HFFc6 (cell line): ENCODE data around the gene FHOD3. TPM values are rescaled to one million over a fixed set of nuclear protein-coding genes. Genes with fewer than 3 reads are reported as not detected.

ENCODE experiments used
- DNase-seq: peaks from one replicate; pipeline ENCODE4 v3.0.0-alpha.2; 2018
- H3K27ac Mint-ChIP-seq: 2 replicates; pipeline ENCODE4 v1.8.0; 2020; ENCODE audit warnings: mild to moderate bottlenecking, mixed read lengths
- H3K27me3 Mint-ChIP-seq: 2 replicates; pipeline ENCODE4 v1.8.0; 2021; ENCODE audit warnings: mild to moderate bottlenecking, moderate library complexity, mixed read lengths; ENCODE audit not compliant: insufficient read depth
- H3K36me3 Mint-ChIP-seq: 2 replicates; pipeline ENCODE4 v1.8.0; 2021; ENCODE audit warnings: low read depth, mixed read lengths
- H3K4me1 Mint-ChIP-seq: 2 replicates; pipeline ENCODE4 v1.8.0; 2020; ENCODE audit warnings: low read depth, mixed read lengths
- H3K4me3 Mint-ChIP-seq: 2 replicates; pipeline ENCODE4 v1.8.0; 2020; ENCODE audit warnings: mild to moderate bottlenecking, moderate library complexity, mixed read lengths
- H3K9me3 Mint-ChIP-seq: 2 replicates; pipeline ENCODE4 v1.8.0; 2020; ENCODE audit warnings: mild to moderate bottlenecking, mixed read lengths
- total RNA-seq, 6 experiments: library from RNA; stranded (reverse); fragmentation: NEBNext Ultra II Directional; extraction: Animal tissue kit (Norgen Biotek cat#: 25700); gene quantifications; 2 replicates in 1 of 6; 3 replicates in 5 of 6; pipeline ENCODE4 v1.2.3, GENCODE V29; 2021
- TF ChIP-seq, protein P1 (sequence below): fragments of 200-600 bp; sonication (generic); IDR thresholded peaks from 2 replicates; pipeline ENCODE4 v1.5.0; 2021; ENCODE audit warnings: antibody characterized with exemption, mild to moderate bottlenecking

The FHOD3 gene
- total RNA-seq, 6 experiments from 2014 or later: 32.8 to 67.6 (median 61.4) TPM

DNA sequence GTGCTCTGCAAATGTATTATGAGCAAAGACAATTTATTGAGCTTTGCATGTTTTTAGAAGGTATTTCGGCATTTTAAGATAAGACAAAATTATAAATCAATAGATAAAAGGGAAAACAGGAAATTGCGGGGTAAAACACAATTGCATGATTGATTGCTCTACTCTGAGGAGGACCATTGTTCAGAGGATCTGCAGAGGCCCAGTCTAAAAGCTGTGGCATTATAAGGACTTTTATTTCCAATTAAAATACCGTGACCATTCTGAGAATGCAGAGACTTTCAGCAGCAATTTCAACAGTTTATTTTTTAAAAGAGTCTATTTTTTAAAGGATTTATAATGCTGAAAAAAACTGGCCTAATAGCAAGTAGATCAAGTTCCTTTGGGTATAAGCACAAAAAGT, 469.3 kb downstream of the FHOD3 start:
- no peak overlapping the region for H3K27ac Mint-ChIP-seq
- peaks cover 51% of the 10 kb centered on the region for H3K4me1 Mint-ChIP-seq
- H3K27me3 Mint-ChIP-seq: no peaks in the 10 kb centered on the region
- H3K9me3 Mint-ChIP-seq: no peaks in the 10 kb centered on the region
- DNase-seq: no peak
- no peak overlapping the region for H3K4me3 Mint-ChIP-seq
- TF ChIP-seq, protein P1, sequence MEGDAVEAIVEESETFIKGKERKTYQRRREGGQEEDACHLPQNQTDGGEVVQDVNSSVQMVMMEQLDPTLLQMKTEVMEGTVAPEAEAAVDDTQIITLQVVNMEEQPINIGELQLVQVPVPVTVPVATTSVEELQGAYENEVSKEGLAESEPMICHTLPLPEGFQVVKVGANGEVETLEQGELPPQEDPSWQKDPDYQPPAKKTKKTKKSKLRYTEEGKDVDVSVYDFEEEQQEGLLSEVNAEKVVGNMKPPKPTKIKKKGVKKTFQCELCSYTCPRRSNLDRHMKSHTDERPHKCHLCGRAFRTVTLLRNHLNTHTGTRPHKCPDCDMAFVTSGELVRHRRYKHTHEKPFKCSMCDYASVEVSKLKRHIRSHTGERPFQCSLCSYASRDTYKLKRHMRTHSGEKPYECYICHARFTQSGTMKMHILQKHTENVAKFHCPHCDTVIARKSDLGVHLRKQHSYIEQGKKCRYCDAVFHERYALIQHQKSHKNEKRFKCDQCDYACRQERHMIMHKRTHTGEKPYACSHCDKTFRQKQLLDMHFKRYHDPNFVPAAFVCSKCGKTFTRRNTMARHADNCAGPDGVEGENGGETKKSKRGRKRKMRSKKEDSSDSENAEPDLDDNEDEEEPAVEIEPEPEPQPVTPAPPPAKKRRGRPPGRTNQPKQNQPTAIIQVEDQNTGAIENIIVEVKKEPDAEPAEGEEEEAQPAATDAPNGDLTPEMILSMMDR: no peak
- peaks cover 30% of the 10 kb centered on the region; the same call in 1 of the 2 replicates for H3K36me3 Mint-ChIP-seq

DNA sequence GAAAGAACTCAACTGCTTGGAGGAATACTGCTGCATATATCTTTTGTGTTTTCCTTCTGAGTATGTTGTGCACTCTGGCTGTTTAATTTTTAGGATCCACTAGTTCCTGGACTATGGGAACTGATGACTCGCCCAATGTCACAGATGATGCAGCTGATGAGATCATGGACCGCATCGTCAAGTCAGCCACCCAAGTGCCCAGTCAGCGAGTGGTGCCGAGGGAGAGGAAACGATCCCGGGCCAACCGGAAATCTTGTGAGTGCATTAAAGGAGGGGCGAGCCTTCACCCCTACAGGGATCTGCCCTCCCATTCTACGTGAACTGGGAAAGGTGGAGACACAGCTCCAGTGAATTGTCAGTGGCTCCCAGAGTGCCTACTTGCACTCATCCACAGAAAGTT, 471.7 kb downstream of the FHOD3 start:
- no peaks in the 10 kb centered on the region for H3K9me3 Mint-ChIP-seq
- peak; percentile 78 for DNase-seq

DNA sequence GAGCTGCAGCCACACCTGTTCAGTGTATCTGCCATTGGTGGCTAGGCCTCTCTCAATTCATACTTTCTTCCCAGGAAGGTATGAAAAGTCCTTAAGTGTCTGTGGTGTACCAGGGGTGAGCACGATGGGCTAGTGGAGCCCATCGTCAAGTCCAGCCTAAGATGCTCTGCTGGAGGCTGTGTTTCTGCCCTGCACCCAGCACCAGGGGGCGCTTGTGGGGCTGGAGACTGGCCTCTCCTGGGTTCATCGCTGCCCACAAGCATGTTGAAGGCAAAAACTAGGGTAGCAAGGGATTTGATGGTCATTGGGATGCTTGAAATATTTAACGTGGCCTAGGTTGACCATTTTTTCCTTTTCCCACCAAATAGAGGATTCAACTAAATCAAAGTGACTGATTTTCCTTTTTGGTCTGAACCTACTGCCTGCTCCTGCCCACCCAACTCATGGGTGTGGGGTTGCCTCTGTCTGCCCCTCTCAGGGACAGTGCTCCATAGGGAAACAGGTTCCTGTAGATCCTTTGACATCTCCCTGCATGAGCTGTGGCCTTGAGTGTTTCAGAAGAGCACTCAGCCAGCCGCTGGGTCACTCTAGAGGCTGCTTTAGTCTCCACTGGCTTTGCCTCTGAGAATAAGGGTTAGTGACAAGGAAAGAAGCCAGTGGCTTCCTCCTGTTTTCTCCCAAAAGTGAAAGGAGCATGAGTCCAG, 472.2 kb downstream of the FHOD3 start:
- peak overlapping the region; percentile 76 for H3K27ac Mint-ChIP-seq
- no peaks in the 10 kb centered on the region for H3K27me3 Mint-ChIP-seq
- DNase-seq: no peak
- peaks cover 66% of the 10 kb centered on the region for H3K4me1 Mint-ChIP-seq
- H3K4me3 Mint-ChIP-seq: no peak overlapping the region
- peaks cover 34% of the 10 kb centered on the region; the same call in 1 of the 2 replicates for H3K36me3 Mint-ChIP-seq
- no peaks in the 10 kb centered on the region for H3K9me3 Mint-ChIP-seq
- TF ChIP-seq, protein P1: peak; percentile 71

More for the DNA sequence above, 471.7 kb downstream of the FHOD3 start:
- no peaks in the 10 kb centered on the region for H3K27me3 Mint-ChIP-seq
- peak overlapping the region; percentile 76 for H3K27ac Mint-ChIP-seq
- peaks cover 66% of the 10 kb centered on the region for H3K4me1 Mint-ChIP-seq
- TF ChIP-seq, protein P1: no peak
- H3K4me3 Mint-ChIP-seq: peak overlapping the region; percentile 31
- peaks cover 34% of the 10 kb centered on the region; the same call in 1 of the 2 replicates for H3K36me3 Mint-ChIP-seq

DNA sequence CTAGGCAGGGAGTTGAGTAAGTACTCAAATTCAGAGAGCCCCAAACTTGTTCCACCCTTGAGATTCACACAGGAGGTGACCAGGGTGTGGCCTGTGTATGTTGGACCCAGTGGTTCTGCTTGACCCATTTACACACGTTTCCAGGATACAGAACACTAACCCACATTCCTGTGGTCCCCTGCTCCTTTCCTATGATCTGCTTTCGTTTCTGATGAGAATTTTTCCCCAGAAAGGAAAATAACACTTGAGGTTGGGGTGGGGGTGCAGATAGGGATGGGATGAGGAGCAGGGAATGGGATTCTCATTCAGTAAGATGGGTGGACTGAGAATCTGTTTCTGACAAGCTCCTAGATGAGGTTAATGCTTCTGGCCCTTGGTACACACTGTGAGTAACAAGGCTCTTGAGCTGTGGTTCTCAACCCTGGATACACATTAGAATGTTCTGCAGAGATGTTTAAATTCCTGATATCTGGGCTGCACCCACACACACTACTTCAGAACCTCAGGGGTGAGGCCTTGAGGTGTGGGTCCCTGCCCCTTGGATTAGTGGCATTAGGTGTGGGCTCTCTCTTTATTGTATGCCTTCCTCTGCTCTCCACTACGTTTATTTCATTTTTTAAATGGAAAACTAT, 472.9 kb downstream of the FHOD3 start:
- peaks cover 66% of the 10 kb centered on the region for H3K4me1 Mint-ChIP-seq
- TF ChIP-seq, protein P1: no peak
- no peaks in the 10 kb centered on the region for H3K9me3 Mint-ChIP-seq
- no peak for DNase-seq
- H3K36me3 Mint-ChIP-seq: peaks cover 40% of the 10 kb centered on the region; the same call in 1 of the 2 replicates
- peak overlapping the region; percentile 45 for H3K27ac Mint-ChIP-seq
- H3K4me3 Mint-ChIP-seq: no peak overlapping the region
- no peaks in the 10 kb centered on the region for H3K27me3 Mint-ChIP-seq

DNA sequence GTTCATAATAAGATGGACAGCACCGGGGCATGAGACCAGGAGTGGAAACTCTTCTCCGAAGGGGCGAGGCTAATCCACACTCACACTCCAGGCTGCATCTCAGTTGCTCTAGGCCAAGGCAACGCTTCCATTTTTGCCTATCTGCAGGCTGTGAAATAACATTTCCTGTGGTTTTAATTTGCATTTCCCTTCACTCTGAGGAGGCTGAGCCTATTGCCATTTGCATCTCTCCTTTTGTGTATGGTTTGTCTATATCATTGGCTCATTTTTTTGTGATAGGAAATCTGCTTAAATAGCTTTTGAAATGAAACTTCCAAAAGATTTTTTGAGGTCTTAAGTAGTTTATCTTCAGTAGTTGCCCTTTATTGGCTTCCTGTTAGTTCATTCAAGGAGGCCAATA, 473.7 kb downstream of the FHOD3 start:
- Mint-ChIP-seq H3K36me3 (peaks cover 45% of the 10 kb centered on the region; the same call in 1 of the 2 replicates), H3K9me3 (no peaks in the 10 kb centered on the region), H3K27me3 (no peaks in the 10 kb centered on the region), H3K27ac (peak overlapping the region; percentile 81), H3K4me1 (peaks cover 66% of the 10 kb centered on the region), H3K4me3 (no peak overlapping the region; the same call in 1 of the 2 replicates)
- TF ChIP-seq, protein P1: no peak
- DNase-seq: no peak
